Activated B cell treated with CpG ODN at 0.5 μM for 24 hours (primary cell): ENCODE data around the gene TMEM222. TPM values are rescaled to one million over a fixed set of nuclear protein-coding genes. Genes with fewer than 3 reads are reported as not detected.
A peak's percentile ranks its signal among the peaks of the same experiment; 100 is the strongest.
"Not testable (repeated sequence)": the region's sequence is repeated elsewhere in the genome, so short reads cannot be mapped to it uniquely, and the experiment has no call there.

Experiments
- ATAC-seq: fragments of 200-7000 bp; cut with Tn5 transposase; one replicate; pipeline ENCODE4 v1.10.0; 2021; ENCODE audit warnings: low read depth, mild to moderate bottlenecking, moderate library complexity
- CTCF ChIA-PET: fragments of 350-600 bp; sonication (Branson Sonifier 250); formaldehyde crosslinking; loops from one replicate; lab custom pipeline; 2021; ENCODE audit warnings: antibody characterized with exemption; lab: Charles Lee
- POLR2A ChIA-PET: fragments of 350-600 bp; sonication (Branson Sonifier 250); formaldehyde crosslinking; loops from one replicate; lab custom pipeline; 2021; ENCODE audit warnings: antibody characterized with exemption; lab: Charles Lee
- DNase-seq: peaks from one replicate; pipeline ENCODE4 v3.0.0; 2022
- H3K27ac Mint-ChIP-seq: one replicate; pipeline ENCODE4 v1.8.0; 2020; ENCODE audit warnings: mixed read lengths
- H3K27me3 Mint-ChIP-seq: one replicate; pipeline ENCODE4 v1.8.0; 2021; ENCODE audit warnings: mixed read lengths
- H3K36me3 Mint-ChIP-seq: one replicate; pipeline ENCODE4 v1.8.0; 2021; ENCODE audit warnings: low read depth, mixed read lengths
- H3K4me1 Mint-ChIP-seq: one replicate; pipeline ENCODE4 v1.8.0; 2021; ENCODE audit warnings: mixed read lengths
- H3K4me3 Mint-ChIP-seq: one replicate; pipeline ENCODE4 v1.8.0; 2020; ENCODE audit warnings: mild to moderate bottlenecking, mixed read lengths
- H3K9me3 Mint-ChIP-seq: one replicate; pipeline ENCODE4 v1.8.0; 2020; ENCODE audit warnings: mixed read lengths
- intact Hi-C: fragments of 100-400 bp; cut with micrococcal nuclease; formaldehyde crosslinking; loops from one replicate; pipeline ENCODE4 v1.15.1; 2024
- total RNA-seq: library from RNA; stranded (reverse); gene quantifications from 2 replicates; pipeline ENCODE4 v1.2.3, GENCODE V29; 2022
- TF ChIP-seq, protein P1 (sequence below): fragments of 200-600 bp; IDR thresholded peaks from one replicate; pipeline ENCODE4 v1.8.0; 2022; ENCODE audit warnings: antibody characterized with exemption, mild to moderate bottlenecking

Gene TMEM222
- total RNA-seq, 1 donor from 2014 or later, result 43.0 TPM

DNA sequence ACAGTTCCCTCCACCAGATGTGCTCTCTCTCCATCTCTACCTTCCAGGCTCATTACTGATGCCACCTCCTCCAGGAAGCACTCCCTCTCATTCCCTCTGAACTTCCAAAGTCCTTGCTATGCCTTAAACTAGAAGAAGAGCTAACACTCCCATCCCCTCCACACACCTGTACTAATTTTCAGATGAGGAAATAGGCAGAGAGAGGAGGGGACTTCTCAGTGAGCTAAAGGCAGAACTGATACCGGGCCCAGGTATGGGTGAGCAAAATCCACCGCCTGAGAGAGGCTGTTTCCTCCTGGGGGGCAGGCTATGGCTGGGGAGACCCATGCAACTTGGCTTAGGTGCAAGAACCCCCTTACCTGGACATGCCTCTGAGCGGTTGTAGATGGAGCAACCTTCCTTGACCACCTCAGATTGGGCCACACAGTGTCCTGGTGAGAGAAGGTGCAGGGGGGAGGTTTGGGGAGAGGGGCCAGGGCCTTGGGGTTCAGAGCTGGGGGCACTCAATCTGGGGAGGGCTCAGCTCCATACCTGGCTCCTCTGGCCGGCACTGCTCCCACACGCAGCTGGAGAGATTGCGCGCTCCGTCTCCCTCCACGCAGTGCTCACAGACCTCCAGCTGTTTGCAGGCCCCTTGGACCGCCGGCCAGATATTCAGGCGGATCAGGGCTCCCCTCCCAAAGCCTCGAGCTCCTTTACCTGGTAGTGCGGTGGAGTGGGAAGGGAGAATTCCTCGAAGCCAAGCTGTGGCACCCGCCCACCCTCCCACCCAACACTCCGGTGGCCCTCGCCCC lies 60.2 kb downstream of the TMEM222 start:
- Mint-ChIP-seq H3K27me3 (peaks cover 2% of the 10 kb centered on the region), H3K9me3 (no peaks in the 10 kb centered on the region), H3K4me3 (no peak overlapping the region), H3K4me1 (peaks cover 6% of the 10 kb centered on the region), H3K36me3 (no peaks in the 10 kb centered on the region), H3K27ac (no peak overlapping the region)
- TF ChIP-seq, protein P1, sequence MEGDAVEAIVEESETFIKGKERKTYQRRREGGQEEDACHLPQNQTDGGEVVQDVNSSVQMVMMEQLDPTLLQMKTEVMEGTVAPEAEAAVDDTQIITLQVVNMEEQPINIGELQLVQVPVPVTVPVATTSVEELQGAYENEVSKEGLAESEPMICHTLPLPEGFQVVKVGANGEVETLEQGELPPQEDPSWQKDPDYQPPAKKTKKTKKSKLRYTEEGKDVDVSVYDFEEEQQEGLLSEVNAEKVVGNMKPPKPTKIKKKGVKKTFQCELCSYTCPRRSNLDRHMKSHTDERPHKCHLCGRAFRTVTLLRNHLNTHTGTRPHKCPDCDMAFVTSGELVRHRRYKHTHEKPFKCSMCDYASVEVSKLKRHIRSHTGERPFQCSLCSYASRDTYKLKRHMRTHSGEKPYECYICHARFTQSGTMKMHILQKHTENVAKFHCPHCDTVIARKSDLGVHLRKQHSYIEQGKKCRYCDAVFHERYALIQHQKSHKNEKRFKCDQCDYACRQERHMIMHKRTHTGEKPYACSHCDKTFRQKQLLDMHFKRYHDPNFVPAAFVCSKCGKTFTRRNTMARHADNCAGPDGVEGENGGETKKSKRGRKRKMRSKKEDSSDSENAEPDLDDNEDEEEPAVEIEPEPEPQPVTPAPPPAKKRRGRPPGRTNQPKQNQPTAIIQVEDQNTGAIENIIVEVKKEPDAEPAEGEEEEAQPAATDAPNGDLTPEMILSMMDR, result no peak
- intact Hi-C loops, result no loop called here
- no peak for DNase-seq
- CTCF ChIA-PET, result interaction anchor here (0.7 to 11.1 kb wide), 4 partner anchors 13 to 82 kb away, joined by 4 to 171 read pairs (median 11); no protein-coding TSS in a partner anchor
- POLR2A ChIA-PET, result interaction anchor here (0.5 to 1.3 kb wide), 6 partner anchors 12 to 89 kb away, joined by 3 to 6 read pairs (median 4); no protein-coding TSS in a partner anchor
- peak; percentile 66 for ATAC-seq

DNA sequence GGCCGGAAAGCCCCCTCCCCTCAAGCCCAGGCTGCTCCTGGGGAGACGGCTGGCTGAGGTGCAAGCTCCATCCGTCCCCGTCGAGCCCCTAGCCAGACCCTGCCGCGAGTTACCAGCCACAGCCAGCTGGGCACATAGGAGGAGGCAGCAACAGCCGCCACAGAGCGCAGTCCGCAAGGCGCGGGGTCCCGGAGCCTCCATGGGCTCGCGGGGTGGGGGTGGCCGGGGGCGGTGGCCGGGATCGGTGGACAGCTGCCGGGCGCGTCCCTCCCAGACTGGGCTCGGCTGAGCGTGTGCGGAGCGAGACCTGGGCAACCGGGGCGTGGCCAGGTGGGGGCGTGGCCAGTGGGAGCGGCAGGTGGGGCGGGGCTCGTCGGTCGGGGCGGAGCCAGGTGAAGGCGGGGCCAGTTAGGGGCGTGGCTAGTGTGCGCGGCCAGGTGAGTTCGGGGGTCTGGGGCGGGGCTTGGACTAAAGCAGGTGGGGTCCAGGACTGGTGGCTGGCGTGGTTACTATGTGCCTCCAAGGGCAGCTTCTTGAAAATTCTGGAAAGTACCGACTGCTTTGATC lies 61.2 kb downstream of the TMEM222 start, which contains the start of gene CD164L2:
TSS of gene CD164L2 (minus strand) at position 295 of the 567 bp plus-strand sequence. CDS start at position 201, 94 bp downstream.
- Mint-ChIP-seq H3K27ac (no peak within 1 kb of the TSS), H3K4me3 (no peak within 1 kb of the TSS), H3K4me1 (peaks cover 6% of the 10 kb centered on the region), H3K9me3 (no peaks in the 10 kb centered on the region), H3K36me3 (no peaks in the 10 kb centered on the region), H3K27me3 (peaks cover 2% of the 10 kb centered on the region)
- POLR2A ChIA-PET, result interaction anchor here (0.9 to 1.3 kb wide), 2 partner anchors 13 to 18 kb away, joined by 3 to 5 read pairs; no protein-coding TSS in a partner anchor
- ATAC-seq (peak; percentile 60), DNase-seq (no peak)
- CTCF ChIA-PET, result interaction anchor here (0.7 to 11.1 kb wide), 4 partner anchors 12 to 83 kb away, joined by 4 to 171 read pairs (median 11); no protein-coding TSS in a partner anchor
- TF ChIP-seq, protein P1, result no peak
- intact Hi-C loops, result no loop called here

DNA sequence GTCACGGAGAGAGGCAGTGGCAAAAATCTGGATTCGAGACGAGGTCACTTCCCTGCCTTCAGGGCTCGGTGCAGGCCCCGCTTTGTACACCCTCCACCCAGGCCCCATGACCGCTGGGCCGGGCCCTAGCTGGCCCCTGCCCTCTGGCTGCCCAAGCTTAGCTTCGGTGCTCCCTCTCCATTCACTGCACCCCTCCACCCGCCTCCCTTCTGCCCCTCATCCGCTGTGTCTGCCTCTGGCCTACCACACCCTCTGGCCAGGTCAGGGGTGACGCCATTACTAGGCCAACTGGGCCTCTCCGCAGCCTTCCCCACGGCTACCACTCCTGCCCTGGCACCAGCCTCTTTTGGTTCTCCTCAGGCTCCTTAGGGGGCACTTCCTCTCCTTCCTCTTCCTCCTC lies 61.7 kb downstream of the TMEM222 start:
- H3K9me3 Mint-ChIP-seq, result no peaks in the 10 kb centered on the region
- peaks cover 8% of the 10 kb centered on the region for H3K4me1 Mint-ChIP-seq
- ChIA-PET CTCF (interaction anchor here (0.6 to 11.1 kb wide), 3 partner anchors 27 to 200 kb away, joined by 4 to 171 read pairs (median 18); no protein-coding TSS in a partner anchor), POLR2A (interaction anchor here (0.9 to 1.3 kb wide), 2 partner anchors 13 to 18 kb away, joined by 3 to 5 read pairs; no protein-coding TSS in a partner anchor)
- TF ChIP-seq, protein P1, result no peak
- ATAC-seq (no peak), DNase-seq (no peak)
- H3K27me3 Mint-ChIP-seq, result peaks cover 2% of the 10 kb centered on the region
- no peak overlapping the region for H3K4me3 Mint-ChIP-seq
- no peaks in the 10 kb centered on the region for H3K36me3 Mint-ChIP-seq
- no peak overlapping the region for H3K27ac Mint-ChIP-seq
- intact Hi-C loops, result no loop called here

DNA sequence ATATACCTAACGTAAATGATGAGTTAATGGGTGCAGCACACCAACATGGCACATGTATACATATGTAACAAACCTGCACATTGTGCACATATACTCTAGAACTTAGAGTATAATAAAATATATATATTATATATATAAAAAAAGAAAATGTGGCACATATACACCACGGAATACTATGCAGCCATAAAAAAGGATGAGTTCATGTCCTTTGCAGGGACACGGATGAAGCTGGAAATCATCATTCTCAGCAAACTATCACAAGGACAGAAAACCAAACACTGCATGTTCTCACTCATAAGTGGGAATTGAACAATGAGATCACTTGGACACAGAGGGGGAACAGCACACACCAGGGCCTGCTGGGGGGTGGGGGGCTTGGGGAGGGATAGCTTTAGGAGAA lies 62.8 kb downstream of the TMEM222 start:
- DNase-seq, H3K4me1 Mint-ChIP-seq, H3K27me3 Mint-ChIP-seq, H3K27ac Mint-ChIP-seq, H3K4me3 Mint-ChIP-seq, H3K36me3 Mint-ChIP-seq, intact Hi-C loops, H3K9me3 Mint-ChIP-seq, ATAC-seq: not testable (repeated sequence)
- ChIA-PET POLR2A (interaction anchor here (0.6 to 1.0 kb wide), 2 partner anchors 20 to 828 kb away, joined by 3 read pairs; no protein-coding TSS in a partner anchor), CTCF (interaction anchor here (4.1 to 11.1 kb wide), 3 partner anchors 27 to 85 kb away, joined by 18 to 171 read pairs (median 43); no protein-coding TSS in a partner anchor)

Other genes with a start within 250 kb of the TMEM222 start
- gene SLC9A1, start 167.0 kb upstream of the TMEM222 start, total RNA-seq, result 12.2 and 13.6 TPM in 2 replicates
- gene WDTC1, start 87.5 kb upstream of the TMEM222 start, total RNA-seq, result 62.8 and 65.1 TPM in 2 replicates
- 76.0 and 81.9 TPM in 2 replicates for gene SYTL1, start 19.9 kb downstream of the TMEM222 start, total RNA-seq
- gene MAP3K6, start 44.8 kb downstream of the TMEM222 start, total RNA-seq, result 4.6 and 7.4 TPM in 2 replicates
- not detected in 2 replicates for gene FCN3, start 52.7 kb downstream of the TMEM222 start, total RNA-seq
- gene CD164L2, start 61.2 kb downstream of the TMEM222 start, total RNA-seq, result 0.16 TPM in 1 of 2 replicates, not detected in the other
- 0.11 TPM in 1 of 2 replicates, not detected in the other for gene GPR3, start 70.5 kb downstream of the TMEM222 start, total RNA-seq
- gene WASF2, start 168.0 kb downstream of the TMEM222 start, total RNA-seq, result 136 and 137 TPM in 2 replicates